Testis (tissue), 3 donors: ENCODE results near the gene STXBP1. TPM values are rescaled to one million over a fixed set of nuclear protein-coding genes. Genes with fewer than 3 reads are reported as not detected.

Experiments
- DNase-seq: peaks from one replicate; pipeline ENCODE4 v3.0.0-alpha.2; 2019
- H3K27ac ChIP-seq, 2 donors: fragments of 200-600 bp; sonication (generic); one replicate each; pipeline ENCODE4 v1.5.1; 2019
- H3K27me3 ChIP-seq: fragments of 200-600 bp; sonication (generic); one replicate; pipeline ENCODE4 v1.5.1; 2019
- H3K36me3 ChIP-seq: fragments of 200-600 bp; sonication (generic); one replicate; pipeline ENCODE4 v1.5.1; 2017; ENCODE audit warnings: low read depth; ENCODE audit errors: missing control alignments
- H3K4me1 ChIP-seq: fragments of 200-600 bp; sonication (generic); one replicate; pipeline ENCODE4 v1.5.1; 2019
- H3K4me3 ChIP-seq, 2 donors: fragments of 200-600 bp; sonication (generic); one replicate each; pipeline ENCODE4 v1.5.1; 2017 to 2019
- H3K9me3 ChIP-seq: fragments of 200-600 bp; sonication (generic); one replicate; pipeline ENCODE4 v1.5.1; 2017
- POLR2A ChIP-seq: fragments of 450-650 bp; IDR thresholded peaks from one replicate; pipeline ENCODE4 v1.6.1; 2017; ENCODE audit warnings: antibody characterized with exemption, mild to moderate bottlenecking, moderate library complexity
- WGBS, 2 donors: methylation state at CpG; one replicate each; pipeline ENCODE4 v1.1.5; 2018; 5-methylcytosine and 5-hydroxymethylcytosine counted together
- intact Hi-C: fragments of 100-400 bp; cut with DNase I; formaldehyde crosslinking; loops from one replicate; pipeline ENCODE4 v1.15.1; 2023; ENCODE audit warnings: low total_unique reads
- polyA plus RNA-seq: library from polyadenylated mRNA; stranded (reverse); fragments of 350-450 nt; fragmentation: Illumina TruSeq; extraction: RNeasy Lipid Tissue Mini Kit (QIAGEN cat#74804); gene quantifications from one replicate; pipeline ENCODE4 v1.2.3, GENCODE V29; 2014; ENCODE audit warnings: low read depth, low replicate concordance; ENCODE audit not compliant: insufficient read depth
- total RNA-seq, 2 donors: library from RNA; depleted of rRNA; stranded (reverse); fragments of >200 nt; gene quantifications; one replicate each; pipeline ENCODE4 v1.2.3, GENCODE V29; 2016
- TF ChIP-seq, protein P1 (sequence below), 3 experiments: fragments of 450-650 bp in 2 of 3; fragments of 200-600 bp in 1 of 3; sonication (generic) in 1 of 3; IDR thresholded peaks; one replicate each; pipeline ENCODE4 v1.5.1; 2016 to 2019; ENCODE audit warnings: antibody characterized with exemption in 3 of 3, mild to moderate bottlenecking in 2 of 3, moderate library complexity in 1 of 3

The STXBP1 gene
- total and polyA plus RNA-seq, 3 donors from 2014 or later, result 21.2 to 36.1 (median 33.1) TPM

DNA sequence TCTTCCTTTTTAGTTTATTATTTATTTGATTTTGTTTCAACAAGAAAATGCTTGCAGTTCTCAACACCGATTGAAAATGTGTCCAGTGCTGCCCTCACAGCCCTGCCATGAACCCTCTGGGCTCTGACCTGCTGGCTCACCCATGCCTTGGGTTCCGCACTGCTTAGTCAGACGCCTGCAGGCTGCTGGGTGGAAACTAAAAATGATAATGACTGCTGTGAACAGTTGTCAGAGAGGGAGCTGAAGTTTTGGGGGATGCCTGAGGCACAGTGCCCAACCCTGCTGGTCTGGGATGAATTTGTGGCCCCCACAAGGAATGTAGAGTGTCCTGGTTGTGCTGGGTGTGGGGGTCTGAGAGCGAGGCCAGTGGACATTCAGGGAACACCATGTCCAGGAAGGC, 72.5 kb downstream of the STXBP1 start:
- H3K27ac ChIP-seq, result no peak overlapping the region
- no peak for TF ChIP-seq POLR2A
- TF ChIP-seq, protein P1, sequence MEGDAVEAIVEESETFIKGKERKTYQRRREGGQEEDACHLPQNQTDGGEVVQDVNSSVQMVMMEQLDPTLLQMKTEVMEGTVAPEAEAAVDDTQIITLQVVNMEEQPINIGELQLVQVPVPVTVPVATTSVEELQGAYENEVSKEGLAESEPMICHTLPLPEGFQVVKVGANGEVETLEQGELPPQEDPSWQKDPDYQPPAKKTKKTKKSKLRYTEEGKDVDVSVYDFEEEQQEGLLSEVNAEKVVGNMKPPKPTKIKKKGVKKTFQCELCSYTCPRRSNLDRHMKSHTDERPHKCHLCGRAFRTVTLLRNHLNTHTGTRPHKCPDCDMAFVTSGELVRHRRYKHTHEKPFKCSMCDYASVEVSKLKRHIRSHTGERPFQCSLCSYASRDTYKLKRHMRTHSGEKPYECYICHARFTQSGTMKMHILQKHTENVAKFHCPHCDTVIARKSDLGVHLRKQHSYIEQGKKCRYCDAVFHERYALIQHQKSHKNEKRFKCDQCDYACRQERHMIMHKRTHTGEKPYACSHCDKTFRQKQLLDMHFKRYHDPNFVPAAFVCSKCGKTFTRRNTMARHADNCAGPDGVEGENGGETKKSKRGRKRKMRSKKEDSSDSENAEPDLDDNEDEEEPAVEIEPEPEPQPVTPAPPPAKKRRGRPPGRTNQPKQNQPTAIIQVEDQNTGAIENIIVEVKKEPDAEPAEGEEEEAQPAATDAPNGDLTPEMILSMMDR (IDR thresholded peaks at IDR 0.05), result no peak
- H3K4me1 ChIP-seq, result no peaks in the 10 kb centered on the region
- no peaks in the 10 kb centered on the region for H3K27me3 ChIP-seq
- no peak overlapping the region for H3K4me3 ChIP-seq
- no peaks in the 10 kb centered on the region for H3K9me3 ChIP-seq
- no peaks in the 10 kb centered on the region for H3K36me3 ChIP-seq
- 83 to 89% methylated on average over 4 of the region's 4 CpGs for WGBS, 2 donors
- intact Hi-C loops, result no loop called here
- DNase-seq, result no peak

DNA sequence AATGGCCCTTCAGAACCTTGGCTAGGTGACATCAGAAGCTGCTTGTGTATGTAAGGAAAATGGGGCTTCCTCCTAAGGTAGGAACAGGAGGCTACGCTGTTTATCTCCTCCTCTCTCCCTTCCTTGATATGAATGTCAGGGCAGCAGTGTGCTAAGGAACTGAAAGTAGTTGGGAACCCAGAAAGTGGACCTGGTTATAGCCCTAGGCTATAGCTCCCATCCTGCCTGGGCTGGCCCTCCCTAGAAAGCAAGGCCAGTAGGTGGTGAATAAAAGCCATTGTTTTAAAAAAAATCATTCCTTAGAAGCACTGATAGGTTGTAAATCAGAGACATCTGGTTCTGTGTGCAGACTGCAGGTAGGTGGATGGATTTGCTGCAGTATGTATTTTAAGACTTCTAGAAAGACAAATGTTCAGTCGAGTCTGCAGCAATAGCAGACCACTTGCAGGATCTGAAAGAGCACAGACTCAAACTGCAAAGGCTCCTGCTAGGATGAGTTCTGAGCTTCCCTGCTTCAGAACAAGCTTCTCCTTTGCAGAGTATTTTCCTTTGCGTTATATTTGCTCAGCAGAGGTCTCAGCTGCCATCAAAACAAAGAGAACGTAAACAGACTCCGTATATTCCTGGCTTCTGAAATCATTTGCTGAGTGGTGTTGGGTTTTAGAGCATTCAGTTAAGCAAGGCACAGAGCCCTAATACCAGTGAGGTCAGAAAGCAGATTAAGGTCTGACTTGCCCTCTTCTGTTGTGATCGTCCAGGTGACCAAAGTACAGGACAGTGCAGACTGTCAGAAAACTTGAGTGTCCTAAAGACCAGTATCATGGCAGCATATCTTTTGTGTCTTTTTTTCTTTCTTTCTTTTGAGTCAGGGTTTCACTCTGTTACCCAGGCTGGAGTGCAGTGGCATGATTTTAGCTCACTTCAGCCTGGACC, 74.7 kb downstream of the STXBP1 start:
- H3K4me1 ChIP-seq, result no peaks in the 10 kb centered on the region
- no peaks in the 10 kb centered on the region for H3K9me3 ChIP-seq
- no peaks in the 10 kb centered on the region for H3K36me3 ChIP-seq
- TF ChIP-seq, protein P1 (IDR thresholded peaks at IDR 0.05), result no peak
- no peak for TF ChIP-seq POLR2A
- no peak for DNase-seq
- no peaks in the 10 kb centered on the region for H3K27me3 ChIP-seq
- 83 to 86% methylated on average over 6 of the region's 6 CpGs for WGBS, 2 donors
- H3K4me3 ChIP-seq, result no peak overlapping the region
- intact Hi-C loops, result no loop called here
- no peak overlapping the region for H3K27ac ChIP-seq

DNA sequence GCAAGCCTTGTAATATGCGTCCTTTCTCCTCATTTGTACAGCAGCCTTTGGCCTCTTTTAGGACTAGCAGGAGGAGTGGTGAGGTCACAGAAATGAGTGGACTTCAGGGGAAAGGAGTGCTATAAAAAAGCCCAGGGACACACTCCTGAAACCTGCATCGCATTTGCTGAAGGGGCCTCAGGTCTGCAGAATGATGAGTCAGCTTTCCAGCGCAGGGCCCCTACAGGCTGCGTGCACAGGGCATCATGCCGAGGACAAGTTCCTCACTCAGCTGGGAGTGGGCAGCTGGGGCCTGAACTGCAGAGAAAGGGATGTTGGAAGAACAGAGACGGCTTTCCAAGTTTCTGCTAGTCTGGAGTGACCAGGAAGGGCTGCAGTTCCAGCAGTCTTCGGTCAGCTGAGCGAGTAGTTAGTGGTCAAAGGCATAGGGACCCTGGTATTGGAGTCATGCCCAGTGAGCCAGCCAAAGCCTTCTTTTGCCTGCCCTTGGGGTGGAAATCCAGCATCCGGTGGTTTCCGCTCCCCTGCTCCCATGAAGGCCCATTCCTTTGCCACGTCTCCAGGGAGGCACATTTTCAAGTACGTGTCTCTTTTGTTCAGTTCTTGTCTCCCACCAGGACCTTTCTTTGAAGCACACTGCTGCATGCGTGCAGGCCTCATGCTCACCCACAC, 77.4 kb downstream of the STXBP1 start:
- Histone ChIP-seq H3K27me3 (no peaks in the 10 kb centered on the region), H3K36me3 (no peaks in the 10 kb centered on the region), H3K9me3 (no peaks in the 10 kb centered on the region), H3K4me1 (no peaks in the 10 kb centered on the region), H3K4me3 (no peak overlapping the region), H3K27ac (no peak overlapping the region)
- TF ChIP-seq, protein P1 (IDR thresholded peaks at IDR 0.05), result no peak
- TF ChIP-seq POLR2A, result no peak
- intact Hi-C loops, result no loop called here
- DNase-seq, result no peak
- WGBS, 2 donors, result 89 to 95% methylated on average over 10 to 13 of the region's 13 CpGs

DNA sequence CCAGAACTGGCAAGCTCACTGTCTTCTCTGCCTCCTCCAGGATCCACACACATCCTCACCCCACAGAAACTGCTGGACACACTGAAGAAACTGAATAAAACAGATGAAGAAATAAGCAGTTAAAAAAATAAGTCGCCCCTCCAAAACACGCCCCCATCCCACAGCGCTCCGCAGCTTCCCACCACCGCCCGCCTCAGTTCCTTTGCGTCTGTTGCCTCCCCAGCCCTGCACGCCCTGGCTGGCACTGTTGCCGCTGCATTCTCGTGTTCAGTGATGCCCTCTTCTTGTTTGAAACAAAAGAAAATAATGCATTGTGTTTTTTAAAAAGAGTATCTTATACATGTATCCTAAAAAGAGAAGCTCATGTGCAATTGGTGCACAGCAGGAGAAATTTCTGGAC, 78.7 kb downstream of the STXBP1 start:
- Histone ChIP-seq H3K9me3 (no peaks in the 10 kb centered on the region), H3K27ac (no peak overlapping the region), H3K27me3 (no peaks in the 10 kb centered on the region), H3K4me3 (no peak overlapping the region), H3K4me1 (peaks cover 8% of the 10 kb centered on the region), H3K36me3 (no peaks in the 10 kb centered on the region)
- intact Hi-C loops, result no loop called here
- DNase-seq, result no peak
- 92 to 96% methylated on average over 10 of the region's 10 CpGs for WGBS, 2 donors
- no peak for TF ChIP-seq POLR2A
- TF ChIP-seq, protein P1 (IDR thresholded peaks at IDR 0.05), result no peak
